AG10803 (cell line): ENCODE measurements around the gene GPT2.

Source experiments
- DNase-seq: peaks from one replicate; pipeline ENCODE4 v3.0.0; 2010; ENCODE audit warnings: low read depth
- H3K4me3 ChIP-seq: 2 replicates; pipeline ENCODE4 v1.5.1; 2011; ENCODE audit warnings: mild to moderate bottlenecking, low read length, control low read depth
- CTCF ChIP-seq: conservative IDR thresholded peaks from 2 replicates; pipeline ENCODE4 v1.5.1; 2011; ENCODE audit warnings: mild to moderate bottlenecking, low read length, control low read depth, inconsistent platforms

GPT2 gene

DNA sequence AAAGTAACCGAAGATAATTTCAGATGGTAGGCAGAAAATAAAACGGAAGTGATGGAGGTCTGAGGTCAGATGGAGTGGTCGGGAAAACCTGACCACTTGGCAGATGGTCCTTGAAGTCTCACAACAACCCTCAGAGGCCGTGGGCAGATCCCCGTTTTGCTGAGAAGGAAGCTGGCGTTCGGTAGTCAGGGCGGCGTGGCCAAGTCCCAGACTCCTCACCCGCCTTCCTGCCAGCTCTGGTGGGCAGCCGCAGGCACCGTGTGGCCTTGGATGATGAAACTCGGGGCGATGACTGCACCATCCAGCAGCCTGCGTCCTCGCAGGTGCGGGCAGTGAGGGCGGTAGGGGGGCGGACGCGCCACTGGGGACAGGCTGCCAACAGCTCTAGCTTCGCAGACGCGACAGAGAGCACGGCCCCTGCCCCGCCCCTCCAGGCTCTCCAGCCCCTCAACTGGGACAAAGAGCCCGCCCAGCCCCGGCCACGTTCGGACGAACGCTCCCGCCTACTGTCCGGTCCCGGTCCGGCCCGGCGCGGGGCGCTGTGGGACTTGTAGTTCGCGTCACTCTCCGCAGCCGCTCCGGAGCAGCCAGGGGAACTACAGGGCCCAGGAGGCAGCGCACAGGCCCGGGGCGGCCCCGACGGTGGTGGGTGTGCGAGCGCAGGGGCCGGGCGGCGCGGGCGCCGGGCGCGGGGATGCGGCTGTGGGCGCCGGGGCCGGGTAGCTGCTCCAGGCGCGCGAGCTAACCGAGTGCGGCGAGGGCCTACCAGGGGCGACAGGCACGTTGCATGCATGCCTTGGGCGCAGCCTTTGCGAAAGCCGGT is at the start of gene GPT2:
GPT2 (plus strand) TSS at position 673 of the 823 bp plus-strand sequence. CDS start 354 bp downstream, outside the sequence.
- TF ChIP-seq CTCF: 0 out of 2 replicates have a peak, but pooled peaks have one; percentile 0
- H3K4me3 ChIP-seq: peak within 1 kb of the TSS; percentile 91

DNA sequence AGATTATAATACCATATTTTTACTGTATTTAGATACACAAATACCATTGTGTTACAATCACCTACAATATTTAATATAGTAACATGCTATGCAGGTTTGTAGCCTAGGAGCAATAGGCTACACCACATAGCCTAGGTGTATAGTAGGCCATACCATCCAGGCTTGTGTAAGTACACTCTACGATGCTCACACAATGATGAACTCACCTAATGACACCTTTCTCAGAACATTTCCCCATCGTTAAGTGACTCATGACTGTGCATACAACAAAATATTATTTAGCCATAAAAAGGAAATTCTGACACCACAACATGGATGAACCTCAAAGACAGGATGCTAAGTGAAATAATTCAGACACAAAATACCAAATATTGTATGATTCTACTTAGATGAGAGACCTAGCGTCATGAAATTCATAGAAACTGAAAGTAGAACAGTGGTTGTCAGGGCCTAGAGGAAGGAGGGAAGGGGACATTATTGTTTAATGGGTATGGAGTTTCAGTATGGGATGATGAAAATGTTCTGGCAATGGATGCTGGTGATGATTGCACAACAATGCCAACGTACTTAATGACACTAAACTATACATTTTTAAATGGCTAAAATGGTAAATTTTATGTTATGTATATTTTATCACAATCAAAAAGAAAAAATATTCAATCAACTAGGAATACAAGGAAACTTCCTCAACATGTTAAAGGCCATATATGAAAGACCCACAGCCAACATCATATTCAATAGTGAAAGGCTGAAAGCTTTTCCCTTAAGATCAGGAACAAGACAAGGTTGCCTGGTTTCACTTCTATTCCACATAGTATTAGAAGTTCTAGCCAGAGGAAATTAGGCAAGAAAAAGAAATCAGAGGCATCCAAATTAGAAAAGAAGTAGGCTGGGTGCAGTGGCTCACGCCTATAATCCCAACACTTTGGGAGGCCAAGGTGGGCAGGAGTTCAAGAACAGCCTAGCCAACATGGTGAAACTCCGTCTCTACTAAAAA is 47.3 kb upstream of the GPT2 start:
- H3K4me3 ChIP-seq: no peak overlapping the region
- TF ChIP-seq CTCF: no peak
- DNase-seq: no peak

More for the DNA sequence above, at the start of gene GPT2:
- peak; percentile 95 for DNase-seq

GRCh38 chr16:46839986-46840443 is 44.1 kb upstream of the GPT2 start:
- no peak for DNase-seq
- no peak overlapping the region for H3K4me3 ChIP-seq
- TF ChIP-seq CTCF: no peak

GRCh38 chr16:46842192-46842895 is 41.8 kb upstream of the GPT2 start:
- H3K4me3 ChIP-seq: no peak overlapping the region
- DNase-seq: no peak
- no peak for TF ChIP-seq CTCF

GRCh38 chr16:46843898-46844642 is 40.1 kb upstream of the GPT2 start:
- no peak for DNase-seq
- H3K4me3 ChIP-seq: no peak overlapping the region
- TF ChIP-seq CTCF: no peak

DNA sequence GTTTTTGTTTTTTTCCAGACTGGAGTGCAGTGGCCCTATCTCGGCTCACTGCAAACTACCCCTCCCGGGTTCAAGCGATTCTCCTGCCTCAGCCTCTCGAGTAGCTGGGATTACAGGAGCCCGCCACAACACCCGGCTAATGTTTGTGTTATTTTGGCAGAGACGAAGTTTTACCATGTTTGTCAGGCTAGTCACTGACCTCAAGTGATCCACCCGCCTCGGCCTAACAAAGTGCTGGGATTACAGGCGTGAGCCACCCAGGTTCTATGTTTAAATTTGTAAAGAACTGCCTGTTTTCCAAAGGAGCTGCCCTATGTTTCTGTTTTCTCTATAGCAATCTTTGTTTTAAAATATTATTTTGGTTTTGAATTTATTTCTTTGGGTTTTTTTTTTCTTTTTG is 39.4 kb upstream of the GPT2 start:
- no peak for DNase-seq
- TF ChIP-seq CTCF: no peak
- H3K4me3 ChIP-seq: no peak overlapping the region
